ENCODE results near the gene SIRPA. TPM values are rescaled to one million over a fixed set of nuclear protein-coding genes. Genes with fewer than 3 reads are reported as not detected.

Gene SIRPA
- total and polyA plus RNA-seq, 2 donors (not counting 1 experiment from before 2014, with no cell fraction given) = 25.1 to 26.6 TPM

DNA sequence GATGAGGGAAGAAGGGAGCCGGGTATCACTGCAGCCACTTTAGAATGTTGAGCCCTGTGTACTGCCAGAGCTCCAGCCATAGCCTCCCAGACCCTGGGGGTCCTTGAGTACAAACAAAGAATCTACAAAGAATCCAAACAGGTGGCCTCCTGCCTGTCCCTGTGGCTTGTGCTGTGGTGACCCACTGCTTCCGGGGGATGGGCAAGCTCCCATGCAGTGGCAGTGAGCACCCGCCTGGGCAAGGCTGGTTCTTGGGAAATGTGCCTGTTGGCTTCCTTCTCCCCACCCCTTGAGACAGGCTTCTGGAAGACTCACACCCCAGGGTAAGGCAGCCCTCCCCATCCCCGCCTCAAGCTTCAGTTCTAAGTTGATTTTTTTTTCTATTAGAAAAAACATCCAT, 13.9 kb downstream of the SIRPA start:
- H3K36me3 ChIP-seq (ENCODE audit: control insufficient read depth, insufficient read depth, low read length) = peaks cover 3% of the 10 kb centered on the region
- H3K4me3 ChIP-seq (replicated peaks in 1 of 4; ENCODE audit: control extremely low read depth in 1 of 4, insufficient read depth in 1 of 4, low read depth in 3 of 4, low read length in 4 of 4) = no peak overlapping the region
- peaks cover 10% of the 10 kb centered on the region for H3K79me2 ChIP-seq (ENCODE audit: control insufficient read depth, insufficient read depth, low read length)
- no peaks in the 10 kb centered on the region for H3K27me3 ChIP-seq (ENCODE audit: control insufficient read depth, insufficient read depth, low read length)
- H4K20me1 ChIP-seq (ENCODE audit: control insufficient read depth, extremely low read depth, insufficient read depth, low read length) = no peaks in the 10 kb centered on the region
- H3K4me1 ChIP-seq (ENCODE audit: control insufficient read depth, extremely low read depth, insufficient read depth, low read length) = peaks cover 2% of the 10 kb centered on the region
- TF ChIP-seq, protein P1, sequence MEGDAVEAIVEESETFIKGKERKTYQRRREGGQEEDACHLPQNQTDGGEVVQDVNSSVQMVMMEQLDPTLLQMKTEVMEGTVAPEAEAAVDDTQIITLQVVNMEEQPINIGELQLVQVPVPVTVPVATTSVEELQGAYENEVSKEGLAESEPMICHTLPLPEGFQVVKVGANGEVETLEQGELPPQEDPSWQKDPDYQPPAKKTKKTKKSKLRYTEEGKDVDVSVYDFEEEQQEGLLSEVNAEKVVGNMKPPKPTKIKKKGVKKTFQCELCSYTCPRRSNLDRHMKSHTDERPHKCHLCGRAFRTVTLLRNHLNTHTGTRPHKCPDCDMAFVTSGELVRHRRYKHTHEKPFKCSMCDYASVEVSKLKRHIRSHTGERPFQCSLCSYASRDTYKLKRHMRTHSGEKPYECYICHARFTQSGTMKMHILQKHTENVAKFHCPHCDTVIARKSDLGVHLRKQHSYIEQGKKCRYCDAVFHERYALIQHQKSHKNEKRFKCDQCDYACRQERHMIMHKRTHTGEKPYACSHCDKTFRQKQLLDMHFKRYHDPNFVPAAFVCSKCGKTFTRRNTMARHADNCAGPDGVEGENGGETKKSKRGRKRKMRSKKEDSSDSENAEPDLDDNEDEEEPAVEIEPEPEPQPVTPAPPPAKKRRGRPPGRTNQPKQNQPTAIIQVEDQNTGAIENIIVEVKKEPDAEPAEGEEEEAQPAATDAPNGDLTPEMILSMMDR (conservative IDR thresholded peaks at IDR 0.05 in 1 of 2, IDR thresholded peaks at IDR 0.05 in 1 of 2; ENCODE audit: low read depth in 1 of 2, low read length in 2 of 2) = no peak
- TF ChIP-seq EZH2 (IDR thresholded peaks at IDR 0.05; ENCODE audit: low read length, missing control alignments) = no peak
- H2AFZ ChIP-seq (ENCODE audit: low read length) = no peak overlapping the region
- no peaks in the 10 kb centered on the region for H3K9me3 ChIP-seq (ENCODE audit: control insufficient read depth, insufficient read depth, low read depth, low read length)
- H3K4me2 ChIP-seq (ENCODE audit: extremely low read depth, insufficient read depth, low read length) = no peak overlapping the region
- H3K27ac ChIP-seq (ENCODE audit: insufficient read depth, low read length) = no peak overlapping the region
- DNase-seq (ENCODE audit: low read depth in 2 of 2) = no peak
- no peak overlapping the region for H3K9ac ChIP-seq (ENCODE audit: insufficient read depth, low read length)

DNA sequence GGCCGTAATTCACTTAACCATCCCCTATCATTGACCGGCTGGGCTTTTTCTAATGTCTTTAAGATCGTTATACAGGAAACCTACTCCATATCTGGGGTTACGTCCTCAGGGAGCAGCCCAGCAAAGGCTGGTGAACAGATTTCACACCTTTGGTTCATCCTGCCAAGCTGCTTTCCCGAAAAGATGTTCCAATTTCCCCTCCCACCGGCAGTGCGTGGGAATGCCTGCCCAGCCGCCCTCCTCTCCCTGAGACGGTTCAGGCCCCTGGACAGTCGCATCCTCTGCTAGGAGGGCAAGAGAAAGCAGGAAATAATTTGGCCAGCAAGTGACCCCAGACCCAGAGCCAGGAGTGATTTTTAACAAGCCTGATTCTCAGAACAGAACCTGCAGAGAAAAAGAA, 16.3 kb downstream of the SIRPA start:
- H2AFZ ChIP-seq (ENCODE audit: low read length) = no peak overlapping the region
- no peaks in the 10 kb centered on the region for H4K20me1 ChIP-seq (ENCODE audit: control insufficient read depth, extremely low read depth, insufficient read depth, low read length)
- H3K27ac ChIP-seq (ENCODE audit: insufficient read depth, low read length) = no peak overlapping the region
- H3K9ac ChIP-seq (ENCODE audit: insufficient read depth, low read length) = no peak overlapping the region
- H3K27me3 ChIP-seq (ENCODE audit: control insufficient read depth, insufficient read depth, low read length) = no peaks in the 10 kb centered on the region
- H3K79me2 ChIP-seq (ENCODE audit: control insufficient read depth, insufficient read depth, low read length) = peaks cover 8% of the 10 kb centered on the region
- H3K4me1 ChIP-seq (ENCODE audit: control insufficient read depth, extremely low read depth, insufficient read depth, low read length) = peaks cover 2% of the 10 kb centered on the region
- peaks cover 2% of the 10 kb centered on the region for H3K36me3 ChIP-seq (ENCODE audit: control insufficient read depth, insufficient read depth, low read length)
- no peak for DNase-seq (ENCODE audit: low read depth in 2 of 2)
- TF ChIP-seq EZH2 (IDR thresholded peaks at IDR 0.05; ENCODE audit: low read length, missing control alignments) = no peak
- TF ChIP-seq, protein P1 (conservative IDR thresholded peaks at IDR 0.05 in 1 of 2, IDR thresholded peaks at IDR 0.05 in 1 of 2; ENCODE audit: low read depth in 1 of 2, low read length in 2 of 2) = no peak
- no peak overlapping the region for H3K4me3 ChIP-seq (replicated peaks in 1 of 4; ENCODE audit: control extremely low read depth in 1 of 4, insufficient read depth in 1 of 4, low read depth in 3 of 4, low read length in 4 of 4)
- no peaks in the 10 kb centered on the region for H3K9me3 ChIP-seq (ENCODE audit: control insufficient read depth, insufficient read depth, low read depth, low read length)
- no peak overlapping the region for H3K4me2 ChIP-seq (ENCODE audit: extremely low read depth, insufficient read depth, low read length)

DNA sequence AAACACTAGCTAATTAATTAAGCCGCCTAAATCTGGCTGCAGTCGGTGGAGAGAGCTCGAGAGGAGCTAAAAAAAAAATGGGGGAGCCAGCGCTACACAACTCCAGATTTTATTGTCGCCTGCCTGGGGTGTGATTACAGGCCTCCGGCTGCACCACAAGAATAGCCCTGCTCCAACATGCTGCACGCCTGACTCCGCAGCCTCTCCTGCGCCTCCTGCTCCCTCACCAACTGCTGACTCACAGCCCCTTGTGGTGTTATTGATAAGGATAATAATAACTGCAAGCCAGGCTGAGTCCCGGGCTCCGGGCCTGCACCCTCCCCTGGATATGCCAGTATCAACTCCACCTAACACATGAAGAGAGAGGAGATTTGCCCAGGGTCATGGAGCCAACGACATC, 16.8 kb downstream of the SIRPA start:
- peak in 1 of 2 donors; percentile 32 for DNase-seq (ENCODE audit: low read depth in 2 of 2)
- H2AFZ ChIP-seq (ENCODE audit: low read length) = no peak overlapping the region
- TF ChIP-seq EZH2 (IDR thresholded peaks at IDR 0.05; ENCODE audit: low read length, missing control alignments) = no peak
- TF ChIP-seq, protein P1 (conservative IDR thresholded peaks at IDR 0.05 in 1 of 2, IDR thresholded peaks at IDR 0.05 in 1 of 2; ENCODE audit: low read depth in 1 of 2, low read length in 2 of 2) = no peak
- no peak overlapping the region for H3K4me3 ChIP-seq (replicated peaks in 1 of 4; ENCODE audit: control extremely low read depth in 1 of 4, insufficient read depth in 1 of 4, low read depth in 3 of 4, low read length in 4 of 4)
- no peak overlapping the region for H3K9ac ChIP-seq (ENCODE audit: insufficient read depth, low read length)
- no peaks in the 10 kb centered on the region for H3K9me3 ChIP-seq (ENCODE audit: control insufficient read depth, insufficient read depth, low read depth, low read length)
- H3K4me2 ChIP-seq (ENCODE audit: extremely low read depth, insufficient read depth, low read length) = no peak overlapping the region
- H3K27ac ChIP-seq (ENCODE audit: insufficient read depth, low read length) = no peak overlapping the region
- peaks cover 8% of the 10 kb centered on the region for H3K79me2 ChIP-seq (ENCODE audit: control insufficient read depth, insufficient read depth, low read length)
- H3K27me3 ChIP-seq (ENCODE audit: control insufficient read depth, insufficient read depth, low read length) = no peaks in the 10 kb centered on the region
- H3K4me1 ChIP-seq (ENCODE audit: control insufficient read depth, extremely low read depth, insufficient read depth, low read length) = peaks cover 2% of the 10 kb centered on the region
- H4K20me1 ChIP-seq (ENCODE audit: control insufficient read depth, extremely low read depth, insufficient read depth, low read length) = no peaks in the 10 kb centered on the region
- H3K36me3 ChIP-seq (ENCODE audit: control insufficient read depth, insufficient read depth, low read length) = peaks cover 2% of the 10 kb centered on the region

Measured in fibroblast of lung (primary cell).